AG08396 (cell line): Measurements from ENCODE around the gene LYST.

ENCODE experiments used
- DNase-seq: peaks from one replicate; pipeline ENCODE4 v3.0.0; 2012; ENCODE audit warnings: low spot score, mixed read lengths

LYST gene

DNA sequence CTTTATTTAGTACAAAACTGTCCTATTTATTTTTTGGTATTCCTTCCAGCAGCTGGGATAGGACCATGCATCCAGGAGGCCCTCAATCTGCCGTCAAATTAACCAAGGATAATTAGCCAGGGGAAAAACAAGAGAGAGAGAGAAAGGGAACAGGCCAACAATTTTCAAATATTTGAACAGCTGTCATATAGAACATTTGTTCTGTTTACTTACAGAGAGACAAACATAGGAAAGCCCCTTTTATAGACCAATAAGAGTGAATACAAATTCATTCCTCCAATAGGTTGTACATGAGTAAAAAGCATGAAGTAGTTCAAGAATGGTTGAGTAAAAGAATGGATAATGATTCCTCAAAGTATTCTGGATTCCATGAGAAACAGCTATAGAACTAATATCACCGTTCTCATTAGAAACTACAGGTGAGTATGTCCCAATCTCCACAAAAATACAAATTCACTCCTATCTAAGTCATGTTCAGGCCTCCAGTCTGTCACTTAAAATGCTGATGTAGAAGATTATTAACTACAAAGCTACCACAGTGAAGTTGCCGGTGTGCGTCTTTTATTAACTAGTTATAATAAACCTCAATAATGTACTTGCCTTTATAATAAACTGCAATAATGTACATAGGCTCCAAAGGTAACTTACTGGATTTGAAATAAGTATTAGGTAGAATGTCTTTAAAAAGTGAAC lies 152.4 kb downstream of the LYST start:
- no peak for DNase-seq

DNA sequence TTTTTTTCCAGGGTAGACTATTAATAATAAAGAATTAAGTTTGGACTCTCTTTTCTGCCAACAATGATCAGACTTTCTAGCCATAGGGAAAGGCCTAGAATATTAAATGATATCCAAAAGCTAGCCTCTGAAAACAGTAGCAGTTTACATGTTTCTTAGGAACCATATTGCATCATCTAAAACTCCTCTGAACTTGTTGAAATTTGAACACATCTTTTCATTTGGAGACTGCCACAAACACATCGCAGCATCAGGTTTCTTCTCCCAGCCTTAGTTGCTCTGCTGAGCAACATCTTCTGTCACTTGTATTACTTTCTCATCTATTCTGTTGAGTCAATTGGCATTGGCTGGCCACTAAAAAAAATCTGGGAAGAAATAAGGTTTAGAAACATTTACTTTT lies 153.9 kb downstream of the LYST start:
- no peak for DNase-seq

DNA sequence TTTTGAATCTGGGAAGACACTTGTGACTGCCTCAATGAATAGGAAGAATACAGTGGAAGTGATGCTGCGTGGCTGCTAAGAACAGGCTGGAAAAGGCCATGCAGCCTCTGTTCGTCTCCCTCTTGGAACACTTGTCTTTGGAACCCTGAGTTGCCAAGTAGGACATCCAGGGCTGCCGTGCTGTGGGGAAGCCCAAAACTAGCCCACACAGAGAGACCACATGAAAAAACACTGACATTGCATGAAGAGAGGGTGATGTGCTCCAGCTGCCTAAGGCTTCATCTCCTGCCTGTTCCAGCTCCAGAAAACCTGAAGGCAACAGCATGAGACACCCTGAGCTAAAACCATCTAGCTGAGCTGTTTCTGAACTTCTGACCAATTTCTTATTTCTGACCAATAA lies 156.0 kb downstream of the LYST start:
- no peak for DNase-seq

DNA sequence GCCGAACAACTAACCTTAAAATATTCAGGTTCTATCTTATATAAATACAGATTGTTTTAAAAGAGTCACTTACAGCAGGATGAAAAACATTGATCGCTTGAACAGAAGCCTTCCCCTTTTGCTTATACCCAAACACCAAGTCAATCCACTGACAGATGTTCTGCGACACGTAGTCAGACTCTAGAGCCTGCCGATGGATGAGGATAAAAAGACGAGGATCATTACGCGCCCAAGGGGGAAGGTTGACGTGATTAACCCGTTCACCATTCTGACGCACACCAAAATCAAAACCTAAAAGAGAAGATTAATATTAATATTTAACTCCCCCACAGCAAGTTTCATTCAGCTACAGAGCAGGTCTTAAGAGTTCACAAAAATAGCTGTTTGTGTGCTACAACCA lies 157.7 kb downstream of the LYST start:
- no peak for DNase-seq

DNA sequence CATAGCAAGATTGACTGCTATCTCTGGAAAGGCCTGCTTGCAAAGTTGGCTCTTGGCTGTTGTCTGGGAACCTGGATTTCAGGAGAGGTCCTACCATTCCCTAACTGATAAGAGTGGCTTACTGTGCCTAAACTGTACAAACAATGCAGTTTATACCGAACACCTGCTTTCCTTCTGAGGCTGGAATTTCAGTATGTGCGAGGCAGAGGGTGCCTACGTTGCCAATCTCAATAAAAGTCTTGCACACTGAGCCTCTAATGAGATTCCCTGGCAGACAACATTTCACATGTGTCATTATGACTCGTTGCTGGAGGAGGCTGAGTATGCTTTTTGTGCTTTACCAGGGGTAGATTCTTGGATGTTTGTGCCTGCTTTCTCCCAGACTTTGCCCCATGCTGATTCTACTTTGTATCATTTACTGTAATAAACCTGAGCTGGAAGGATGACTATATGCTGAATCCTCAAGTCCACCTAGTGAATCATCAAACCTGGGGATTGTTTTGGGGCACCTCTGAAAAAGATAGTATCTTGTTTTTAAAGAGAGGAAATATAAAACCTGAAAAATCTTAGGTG lies 158.2 kb downstream of the LYST start:
- peak; percentile 17 for DNase-seq

DNA sequence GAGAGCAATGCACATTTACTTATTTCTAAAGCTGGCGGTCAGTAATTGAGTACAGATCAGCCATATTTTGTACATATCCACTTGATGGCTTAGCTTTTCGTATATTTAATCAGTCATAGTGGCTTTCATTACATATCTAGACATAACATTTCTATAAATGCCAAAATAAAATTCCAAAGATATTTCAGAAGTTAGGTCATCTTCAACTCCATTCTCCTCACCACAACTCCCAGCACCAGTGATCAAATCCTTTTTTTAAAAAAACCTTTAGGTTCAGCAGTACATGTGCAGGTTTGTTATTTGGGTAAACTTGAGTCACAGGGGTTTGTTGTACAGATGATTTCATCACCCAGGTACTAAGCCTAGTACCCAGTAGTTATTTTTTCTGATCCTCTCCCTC lies 163.2 kb downstream of the LYST start:
- DNase-seq: peak; percentile 18

DNA sequence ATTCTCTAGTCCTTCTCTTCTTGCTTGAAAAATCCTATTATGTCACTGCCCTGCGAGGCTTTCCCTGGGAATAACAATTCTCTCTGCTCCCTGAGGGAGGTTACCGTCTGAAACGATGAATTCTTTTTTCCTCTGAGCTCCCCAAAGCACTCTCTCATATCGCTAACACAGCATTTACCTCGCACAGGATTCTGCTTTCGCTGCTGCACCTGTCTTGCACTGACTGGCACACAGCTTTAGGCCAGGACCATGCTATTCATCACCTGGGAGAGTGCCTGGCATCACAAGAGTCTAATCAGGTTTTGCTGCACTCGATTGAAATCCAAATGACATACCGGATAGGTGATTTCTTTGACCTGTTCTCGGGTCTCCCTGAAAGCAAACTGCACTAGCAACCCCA lies 164.3 kb downstream of the LYST start:
- DNase-seq: no peak

DNA sequence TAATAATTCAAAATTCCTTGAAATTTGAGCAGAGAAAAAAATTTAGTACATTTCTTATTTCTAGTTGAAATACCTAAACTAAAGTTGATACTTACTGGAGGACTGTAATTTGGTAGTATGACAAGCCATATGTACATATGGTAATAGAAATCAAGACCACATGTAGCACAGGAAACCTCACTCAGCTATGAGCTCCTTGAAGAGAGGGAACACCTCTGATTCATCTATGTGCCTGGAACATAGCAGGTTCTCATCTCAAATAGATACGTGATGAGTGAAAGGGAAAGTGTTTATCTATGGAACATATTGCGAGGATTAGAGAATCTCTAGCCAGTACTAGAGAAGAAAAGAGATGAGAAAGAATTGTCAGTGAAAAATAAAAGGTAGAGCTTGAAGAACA lies 169.2 kb downstream of the LYST start:
- DNase-seq: no peak

DNA sequence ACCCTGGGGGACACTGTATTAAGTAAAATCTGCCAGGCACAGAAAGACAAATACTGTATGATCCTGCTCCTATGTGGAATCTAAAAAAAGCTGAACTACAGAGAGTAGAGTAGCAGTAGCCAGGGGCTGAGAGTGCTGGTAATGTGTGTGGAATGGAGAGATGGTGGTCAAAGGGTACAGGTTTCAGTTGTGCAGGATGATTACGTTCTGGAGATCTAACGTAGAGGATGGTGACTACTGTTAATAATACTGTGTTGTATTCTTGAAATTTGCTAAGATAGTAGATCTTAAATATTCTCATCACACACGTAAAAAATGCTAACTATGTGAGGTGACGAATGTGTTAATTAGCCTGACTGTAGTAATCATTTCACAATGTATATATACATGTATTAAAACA lies 177.3 kb downstream of the LYST start:
- no peak for DNase-seq

DNA sequence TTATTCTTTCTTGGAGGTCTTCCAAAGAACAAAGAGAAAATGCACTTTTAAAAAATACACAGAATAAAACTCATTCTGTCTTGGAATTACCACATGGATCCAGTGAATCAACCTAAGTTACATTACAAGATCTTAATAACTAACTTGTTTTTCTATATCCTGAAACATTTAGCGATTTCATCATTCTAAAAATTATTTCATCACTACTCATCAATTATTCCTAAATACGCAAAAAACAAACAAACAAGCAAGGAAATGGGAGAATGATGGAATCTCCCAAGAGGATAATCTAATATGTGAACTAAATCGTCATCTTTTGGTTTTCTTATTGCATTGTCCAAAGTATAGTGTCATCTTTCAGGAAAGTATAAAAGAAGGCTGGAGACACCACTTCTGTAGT lies 178.6 kb downstream of the LYST start:
- DNase-seq: no peak

DNA sequence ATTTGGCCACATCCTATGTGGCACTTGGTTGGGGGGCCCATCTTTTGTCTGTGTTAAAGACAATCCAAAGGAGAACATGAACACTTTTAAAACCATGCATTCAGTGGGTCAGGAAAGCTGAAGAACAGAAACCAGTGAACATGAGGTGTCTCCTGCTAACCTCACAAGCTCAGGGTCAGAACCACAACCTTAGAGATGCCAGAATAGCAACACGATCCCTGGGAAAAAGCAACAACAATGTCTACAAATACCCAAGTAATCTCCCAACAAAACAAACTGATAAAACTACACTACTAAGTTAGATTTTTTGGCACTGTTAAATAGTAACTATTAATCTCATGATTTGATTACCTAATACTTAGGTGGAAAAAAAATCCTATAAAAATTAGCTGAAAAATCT lies 183.1 kb downstream of the LYST start:
- no peak for DNase-seq

DNA sequence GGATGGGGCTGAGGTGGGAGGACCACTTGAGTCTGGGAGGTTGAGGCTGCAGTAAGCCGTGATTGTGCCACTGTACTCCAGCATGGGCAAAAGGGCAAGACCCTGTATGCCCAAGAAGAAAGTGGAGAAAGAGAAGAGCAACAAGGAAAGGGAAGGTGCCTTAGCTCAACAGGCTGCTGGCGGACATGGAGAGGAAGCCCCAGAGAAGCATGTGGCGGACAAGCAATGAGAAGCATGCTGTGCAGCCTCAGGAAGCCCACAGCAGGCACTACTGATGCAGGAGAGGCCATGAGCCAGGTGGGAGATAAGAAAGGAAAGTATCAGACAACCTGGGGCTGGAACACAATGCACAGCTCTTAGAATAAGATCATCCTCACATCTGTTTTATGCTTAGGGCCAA lies 184.5 kb downstream of the LYST start:
- DNase-seq: no peak

DNA sequence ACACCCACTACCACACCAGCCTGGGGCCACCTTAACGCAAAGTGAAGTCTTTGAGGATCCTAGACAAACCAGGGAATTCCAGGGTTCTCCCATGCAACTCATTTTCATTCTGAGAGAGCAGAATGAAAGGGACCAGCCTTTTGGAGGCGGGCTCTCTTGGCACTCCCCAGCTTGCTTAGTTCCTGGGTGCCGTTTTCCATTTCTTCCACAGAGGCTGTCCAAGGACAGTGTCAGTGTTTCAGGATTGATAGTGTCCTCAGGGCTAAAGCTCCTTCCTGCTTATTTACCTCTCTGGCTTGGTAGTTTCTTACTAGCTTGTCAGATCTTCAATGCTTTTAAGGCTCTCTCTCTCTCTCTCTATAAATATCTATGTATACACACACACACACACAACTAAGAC lies 187.1 kb downstream of the LYST start:
- no peak for DNase-seq

DNA sequence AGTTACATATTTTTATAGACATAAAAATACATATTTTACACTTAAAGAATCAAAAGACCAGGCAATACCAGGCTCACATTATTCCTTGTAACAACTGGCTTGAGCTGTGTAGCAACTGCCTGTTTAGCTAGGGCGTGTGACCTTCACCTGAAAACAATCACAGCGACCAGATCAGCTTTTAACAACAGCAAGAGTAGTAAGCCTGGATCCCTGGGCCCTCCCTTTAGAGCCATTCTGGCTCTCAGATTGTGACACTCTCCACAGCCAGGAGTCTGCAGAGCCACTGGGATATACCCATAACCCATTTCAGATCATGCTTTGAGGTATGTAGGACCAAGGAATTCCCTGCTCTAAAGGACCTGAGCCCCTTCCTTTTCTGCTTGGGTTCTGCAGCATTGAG lies 187.7 kb downstream of the LYST start:
- DNase-seq: no peak

DNA sequence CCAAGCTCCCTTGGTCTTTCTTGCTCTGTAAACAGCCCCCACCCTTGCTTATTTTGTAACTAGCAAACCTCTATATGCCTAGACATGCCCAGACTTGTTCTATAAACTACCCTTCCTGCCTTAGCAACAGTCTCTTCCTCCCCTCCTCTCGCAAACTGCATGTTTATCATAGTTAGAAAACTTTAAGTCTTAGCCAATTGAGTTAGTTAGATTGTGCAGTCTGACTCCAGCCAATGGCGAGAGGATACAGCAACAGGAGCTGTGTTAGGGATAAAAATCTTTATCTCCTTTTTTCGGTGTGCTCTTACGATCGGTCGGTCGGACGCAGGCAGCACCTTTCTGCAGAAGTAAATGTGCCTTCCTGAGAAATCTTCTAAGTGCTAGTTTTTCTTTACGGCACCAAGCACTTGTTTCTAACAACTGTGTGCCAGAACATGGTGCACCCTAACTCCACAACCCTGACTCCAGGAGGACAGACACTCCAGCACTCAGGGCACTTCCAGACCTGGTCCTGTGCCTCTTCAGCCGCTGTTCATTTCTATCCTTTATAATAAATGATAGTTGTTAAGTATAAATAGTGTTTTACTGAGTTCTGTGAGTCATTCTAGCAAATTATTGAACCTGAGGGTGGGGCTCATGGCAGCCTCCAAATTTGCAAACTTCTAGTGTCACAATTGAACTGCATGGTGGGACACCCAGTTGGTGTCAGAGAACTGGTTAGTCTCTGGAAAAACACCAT lies 191.4 kb downstream of the LYST start:
- DNase-seq: no peak

DNA sequence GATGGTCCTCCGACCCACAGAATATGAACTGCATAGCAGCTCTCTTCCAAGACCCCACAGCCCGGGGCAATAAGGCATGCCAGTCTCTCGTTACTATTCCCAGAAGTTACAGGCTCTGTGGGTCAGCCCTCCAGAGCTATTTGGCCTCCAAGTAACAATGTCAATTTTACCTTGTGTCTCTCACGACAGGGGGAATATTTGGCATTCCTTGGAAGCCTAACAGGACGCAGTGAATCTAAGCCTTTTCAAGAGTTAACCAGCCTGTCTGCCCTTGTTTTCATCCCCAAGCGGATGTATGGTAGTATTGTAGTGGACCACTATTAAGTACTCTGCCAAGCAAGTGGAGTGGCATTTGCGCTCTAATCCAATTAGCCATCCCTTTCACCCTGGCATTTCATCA lies 192.7 kb downstream of the LYST start:
- DNase-seq: no peak

DNA sequence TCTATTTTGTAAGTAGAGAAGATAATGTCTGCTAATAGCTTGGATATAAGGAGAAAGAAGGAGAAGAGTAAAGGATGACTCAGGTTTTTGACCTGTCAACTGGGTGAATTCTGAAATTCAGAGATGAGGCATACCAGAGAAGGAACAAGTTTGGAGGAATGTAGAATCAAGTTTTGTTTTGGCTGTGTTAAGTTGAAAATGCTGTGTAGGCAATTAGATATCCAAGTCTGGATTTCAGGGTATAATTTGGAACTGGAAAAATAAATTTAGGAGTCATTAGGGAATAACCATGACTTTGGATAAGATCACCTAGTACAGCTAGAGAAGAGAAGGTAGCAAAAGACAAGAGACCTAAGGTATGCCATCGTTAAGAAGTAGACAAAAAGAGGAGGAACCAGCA lies 194.7 kb downstream of the LYST start:
- DNase-seq: no peak

DNA sequence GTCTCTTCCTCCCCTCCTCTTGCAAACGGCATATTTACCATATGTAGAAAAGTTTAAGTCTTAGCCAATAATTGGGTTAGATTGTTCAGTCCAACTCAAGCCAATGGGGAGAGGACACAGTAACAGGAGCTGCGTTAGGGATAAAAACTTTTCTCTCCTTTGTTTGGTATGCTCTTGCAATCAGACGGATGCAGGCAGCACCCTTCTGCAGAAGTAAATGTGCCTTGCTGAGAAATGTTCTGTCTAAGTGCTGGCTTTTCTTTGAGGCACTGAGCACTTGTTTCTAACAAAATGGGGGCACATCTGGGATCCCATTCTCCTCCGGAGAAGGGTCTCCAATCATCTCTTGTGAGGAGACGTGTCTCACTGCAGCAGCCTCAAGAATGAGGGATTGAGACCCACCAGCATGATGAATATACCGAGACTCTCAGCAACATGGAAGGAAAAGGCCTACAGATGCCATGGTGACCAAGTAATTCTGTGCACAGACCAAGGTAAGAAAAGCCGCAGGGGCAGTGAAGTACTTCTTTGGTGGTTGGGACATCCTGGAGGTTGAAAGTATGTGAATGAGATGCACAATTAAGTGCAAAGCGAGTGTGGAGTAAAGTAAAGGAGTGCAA lies 196.4 kb downstream of the LYST start:
- DNase-seq: no peak

DNA sequence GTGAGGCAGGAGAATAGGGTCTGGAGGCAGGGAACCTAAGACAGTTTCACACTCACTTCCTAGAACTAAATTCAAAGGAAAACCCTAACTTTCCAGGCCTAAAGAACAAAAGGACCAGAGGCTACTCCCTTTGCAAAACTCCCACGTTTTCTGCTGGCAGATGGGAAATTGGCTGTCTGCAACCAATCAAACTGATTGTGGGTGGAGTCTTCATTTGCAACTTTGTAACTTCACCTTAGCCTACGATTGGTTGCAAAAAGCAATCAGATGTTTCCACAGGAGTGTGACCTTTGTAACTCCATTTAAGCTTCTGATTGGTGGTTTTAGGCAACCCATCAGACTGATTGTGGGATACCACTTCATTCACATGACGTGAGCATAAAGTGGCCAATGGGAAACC lies 197.4 kb downstream of the LYST start:
- no peak for DNase-seq

DNA sequence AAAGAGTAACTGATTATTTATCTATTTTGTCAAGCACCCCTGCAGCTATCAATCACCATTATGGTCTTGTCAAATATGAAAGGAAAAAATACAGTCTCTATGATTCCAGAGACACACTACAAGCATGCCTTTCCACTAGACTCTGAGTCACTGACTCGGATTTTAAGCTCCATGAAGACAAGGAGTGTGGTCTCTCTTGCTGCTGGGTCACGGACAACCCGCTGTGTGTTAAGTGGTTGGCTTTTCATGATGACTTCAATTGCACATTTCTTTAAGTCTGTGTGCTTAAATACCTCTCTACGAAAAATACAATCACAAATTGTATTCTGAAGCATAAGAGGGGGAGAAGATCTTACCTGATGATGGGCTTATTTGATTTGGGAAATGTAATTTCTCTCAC lies 203.1 kb downstream of the LYST start:
- no peak for DNase-seq

DNA sequence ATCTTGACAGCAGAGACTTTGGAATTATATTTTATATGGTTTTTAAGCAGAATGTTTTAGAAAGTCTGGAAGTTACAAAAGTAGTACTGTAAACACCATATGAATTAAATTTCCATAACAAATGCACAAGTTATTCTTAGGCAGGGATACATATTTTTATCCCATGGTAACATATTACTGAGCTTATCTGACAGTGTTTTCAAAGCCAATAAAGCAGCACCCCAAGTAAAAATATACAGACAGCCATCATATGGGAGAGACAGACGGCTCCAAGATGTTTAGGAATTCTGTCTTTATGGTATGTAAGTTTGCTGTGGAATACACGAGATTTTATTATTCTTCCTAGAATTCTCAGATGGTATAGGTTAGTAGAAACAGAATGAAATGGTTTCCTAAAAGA lies 205.1 kb downstream of the LYST start:
- DNase-seq: no peak

DNA sequence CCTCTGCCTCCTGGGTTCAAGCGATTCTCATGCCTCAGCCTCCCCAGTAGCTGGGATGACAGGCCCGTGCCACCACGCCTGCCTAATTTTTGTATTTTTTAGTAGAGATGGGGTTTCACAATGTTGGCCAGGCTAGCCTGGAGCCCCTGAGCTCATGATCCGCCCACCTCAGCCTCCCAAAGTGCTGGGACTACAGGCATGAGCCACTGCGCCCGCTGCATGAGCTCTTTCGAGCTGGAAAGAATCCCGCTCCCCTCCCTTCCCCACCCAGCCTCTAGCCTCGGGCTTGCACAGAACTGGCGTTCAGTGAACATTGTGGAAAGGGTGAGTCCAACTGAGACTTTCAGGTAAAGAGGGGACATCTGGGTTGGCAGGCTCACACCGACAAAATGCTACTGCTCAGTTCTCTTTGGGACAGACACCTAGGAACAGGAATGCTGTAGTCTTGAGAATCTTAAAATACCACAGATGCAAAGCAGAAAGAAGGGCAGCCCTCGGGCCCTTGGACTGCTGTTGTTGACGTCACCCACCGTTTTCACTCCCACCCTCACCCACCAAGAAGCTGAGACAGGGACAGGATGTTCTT lies 207.4 kb downstream of the LYST start:
- no peak for DNase-seq
